Thoracic aorta endothelial cell (primary cell): ENCODE measurements around the gene SRRM1. TPM values are rescaled to one million over a fixed set of nuclear protein-coding genes. Genes with fewer than 3 reads are reported as not detected.

ENCODE experiments used
- small RNA-seq: library from RNA; depleted of rRNA; stranded (forward); fragments of <200 nt; gene quantifications from one replicate; pipeline ENCODE3, GENCODE V24; 2012
- total RNA-seq: library from RNA; depleted of rRNA; stranded (reverse); fragments of >200 nt; gene quantifications from 2 replicates; pipeline ENCODE4 v1.2.3, GENCODE V29; 2012

Gene SRRM1, protein sequence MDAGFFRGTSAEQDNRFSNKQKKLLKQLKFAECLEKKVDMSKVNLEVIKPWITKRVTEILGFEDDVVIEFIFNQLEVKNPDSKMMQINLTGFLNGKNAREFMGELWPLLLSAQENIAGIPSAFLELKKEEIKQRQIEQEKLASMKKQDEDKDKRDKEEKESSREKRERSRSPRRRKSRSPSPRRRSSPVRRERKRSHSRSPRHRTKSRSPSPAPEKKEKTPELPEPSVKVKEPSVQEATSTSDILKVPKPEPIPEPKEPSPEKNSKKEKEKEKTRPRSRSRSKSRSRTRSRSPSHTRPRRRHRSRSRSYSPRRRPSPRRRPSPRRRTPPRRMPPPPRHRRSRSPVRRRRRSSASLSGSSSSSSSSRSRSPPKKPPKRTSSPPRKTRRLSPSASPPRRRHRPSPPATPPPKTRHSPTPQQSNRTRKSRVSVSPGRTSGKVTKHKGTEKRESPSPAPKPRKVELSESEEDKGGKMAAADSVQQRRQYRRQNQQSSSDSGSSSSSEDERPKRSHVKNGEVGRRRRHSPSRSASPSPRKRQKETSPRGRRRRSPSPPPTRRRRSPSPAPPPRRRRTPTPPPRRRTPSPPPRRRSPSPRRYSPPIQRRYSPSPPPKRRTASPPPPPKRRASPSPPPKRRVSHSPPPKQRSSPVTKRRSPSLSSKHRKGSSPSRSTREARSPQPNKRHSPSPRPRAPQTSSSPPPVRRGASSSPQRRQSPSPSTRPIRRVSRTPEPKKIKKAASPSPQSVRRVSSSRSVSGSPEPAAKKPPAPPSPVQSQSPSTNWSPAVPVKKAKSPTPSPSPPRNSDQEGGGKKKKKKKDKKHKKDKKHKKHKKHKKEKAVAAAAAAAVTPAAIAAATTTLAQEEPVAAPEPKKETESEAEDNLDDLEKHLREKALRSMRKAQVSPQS
- total RNA-seq = 105 TPM in 2 replicates

DNA sequence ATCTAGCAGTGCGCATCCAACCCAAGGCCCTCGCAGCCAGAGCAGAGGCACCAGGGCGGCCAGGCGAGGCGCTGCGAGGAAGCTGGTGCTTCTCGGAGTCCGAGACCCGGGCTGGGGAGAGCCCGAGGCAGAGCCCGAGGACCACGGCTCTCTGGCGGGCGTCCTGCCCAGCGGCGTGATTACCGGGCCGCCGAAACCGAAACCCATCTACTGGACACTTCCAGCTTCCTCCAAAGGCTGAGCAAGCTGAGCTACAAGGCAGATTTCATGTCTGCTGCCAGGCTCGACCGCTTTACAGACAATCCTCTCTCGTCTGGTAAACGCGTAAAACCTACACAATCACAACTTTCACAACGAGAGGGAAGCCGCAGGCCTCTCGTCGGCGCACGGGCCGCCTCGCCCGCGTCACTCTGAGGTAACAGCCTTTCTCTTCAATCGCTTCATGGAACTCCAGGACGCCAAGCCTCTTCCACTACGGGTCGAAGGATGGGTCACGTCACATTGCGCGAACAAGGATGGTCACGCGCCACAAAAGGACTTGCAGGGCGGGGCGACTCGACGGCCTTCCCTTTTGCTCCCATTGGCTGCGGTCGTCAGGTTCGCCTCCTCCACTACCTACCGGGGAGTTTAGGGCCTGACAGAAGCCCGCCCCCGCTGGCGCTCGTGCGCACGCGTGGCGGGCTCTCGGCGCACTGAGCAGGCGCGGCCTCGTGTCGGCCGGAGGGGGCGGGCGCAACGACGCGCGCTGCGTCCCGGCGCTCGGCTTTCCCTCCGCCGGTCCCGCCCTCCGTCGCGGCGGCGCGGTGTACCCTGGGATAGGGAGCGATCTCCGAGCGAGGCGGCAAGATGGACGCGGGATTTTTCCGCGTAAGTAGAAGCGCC is at the start of gene SRRM1:
TSS of gene SRRM1 (plus strand) at position 822 of the 882 bp plus-strand sequence. CDS start at position 847, 25 bp downstream.

Small RNA genes within 50 kb of the gene (small RNA-seq; reads per million reads assigned to genes)
- gene RF00019 = not detected

Other genes with a start within 250 kb of the SRRM1 start
- 4.3 and 8.5 TPM in 2 replicates for gene STPG1, start 229.5 kb upstream of the SRRM1 start, total RNA-seq
- gene NIPAL3, start 227.5 kb upstream of the SRRM1 start, total RNA-seq = 13.8 and 34.0 TPM in 2 replicates
- 5.9 and 6.6 TPM in 2 replicates for gene RCAN3, start 140.5 kb upstream of the SRRM1 start, total RNA-seq
- not detected in 2 replicates for gene NCMAP, start 87.2 kb upstream of the SRRM1 start, total RNA-seq
- gene CLIC4, start 102.1 kb downstream of the SRRM1 start, total RNA-seq = 876 and 883 TPM in 2 replicates